Stimulated activated CD4-positive, alpha-beta T cell treated with anti-CD3 and anti-CD28 coated beads, Interleukin-4, amount 100 ng/mL, for 48 hours (primary cell): Measurements from ENCODE around the gene SMIM44.
"Not testable (repeated sequence)": the region's sequence is repeated elsewhere in the genome, so short reads cannot be mapped to it uniquely, and the experiment has no call there.

Source experiments
- DNase-seq, 2 donors: peaks; one replicate each; pipeline ENCODE4 v3.0.0-alpha.2; 2020; ENCODE audit warnings: low read depth in 2 of 2

SMIM44 gene

DNA sequence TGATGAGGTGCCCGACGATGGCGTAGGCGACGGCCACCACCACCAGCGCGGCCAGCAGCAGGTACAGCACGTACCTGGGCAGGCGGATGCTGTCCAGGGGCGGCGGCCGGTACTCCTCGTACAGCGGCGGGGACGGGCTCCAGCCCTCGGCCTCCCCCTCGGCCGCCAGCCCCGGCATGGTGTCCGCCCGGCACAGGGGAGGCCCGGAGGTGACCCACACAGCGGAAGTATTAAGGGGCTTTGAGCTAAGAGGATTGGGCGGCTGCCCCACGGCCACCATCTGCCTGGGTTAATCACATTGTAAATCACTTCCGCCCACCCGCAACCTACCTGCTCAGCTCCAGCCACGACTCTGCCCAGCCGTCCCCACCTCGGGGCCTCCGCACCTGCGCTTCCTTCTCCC lies at the start of gene SMIM44:
Gene SMIM44 (minus strand): TSS at position 216 of the 403 bp plus-strand sequence. CDS start 38 bp downstream, at position 178.
- no peak for DNase-seq

DNA sequence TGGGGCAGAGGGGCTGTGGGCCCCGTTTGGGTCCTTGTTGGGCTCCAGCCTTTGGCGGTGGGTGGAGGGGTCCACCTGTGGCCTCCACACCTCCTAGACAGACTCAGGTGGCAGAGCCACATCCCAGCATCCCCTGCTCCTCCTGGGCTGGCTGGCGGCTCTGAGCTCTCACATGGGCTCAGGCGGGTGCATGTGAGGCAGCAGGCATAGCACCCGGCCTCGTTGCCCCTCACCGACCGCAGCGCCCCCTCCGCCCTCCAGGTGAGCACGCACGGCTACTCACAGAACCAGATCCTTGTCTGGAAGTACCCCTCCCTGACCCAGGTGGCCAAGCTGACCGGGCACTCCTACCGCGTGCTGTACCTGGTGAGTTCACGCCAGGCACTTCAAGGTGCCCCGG lies 49.8 kb upstream of the SMIM44 start:
- no peak for DNase-seq

DNA sequence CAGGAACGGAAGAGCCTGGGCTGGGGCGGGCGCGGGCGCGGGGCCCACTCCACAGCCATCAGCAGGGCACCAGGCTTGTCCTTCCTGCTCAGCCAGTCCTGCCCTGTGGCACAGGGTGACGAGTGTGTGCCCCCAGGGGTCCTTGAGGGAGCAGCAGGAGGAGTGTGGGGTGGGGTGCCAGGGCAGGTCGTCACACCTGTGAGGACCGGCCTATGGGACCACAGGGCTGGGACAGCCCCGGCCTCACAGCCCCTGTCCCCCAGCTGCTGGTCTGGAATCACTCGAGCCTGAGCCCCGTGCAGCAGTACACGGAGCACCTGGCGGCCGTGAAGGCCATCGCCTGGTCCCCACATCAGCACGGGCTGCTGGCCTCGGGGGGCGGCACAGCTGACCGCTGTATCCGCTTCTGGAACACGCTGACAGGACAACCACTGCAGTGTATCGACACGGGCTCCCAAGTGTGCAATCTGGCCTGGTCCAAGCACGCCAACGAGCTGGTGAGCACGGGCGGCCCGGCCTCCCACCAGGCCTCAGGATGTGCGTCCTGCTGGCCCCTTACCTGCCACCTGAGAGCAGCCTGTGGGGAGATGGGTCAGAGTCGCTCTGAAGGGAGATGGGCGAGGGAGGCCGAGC lies 49.0 kb upstream of the SMIM44 start:
- no peak for DNase-seq

DNA sequence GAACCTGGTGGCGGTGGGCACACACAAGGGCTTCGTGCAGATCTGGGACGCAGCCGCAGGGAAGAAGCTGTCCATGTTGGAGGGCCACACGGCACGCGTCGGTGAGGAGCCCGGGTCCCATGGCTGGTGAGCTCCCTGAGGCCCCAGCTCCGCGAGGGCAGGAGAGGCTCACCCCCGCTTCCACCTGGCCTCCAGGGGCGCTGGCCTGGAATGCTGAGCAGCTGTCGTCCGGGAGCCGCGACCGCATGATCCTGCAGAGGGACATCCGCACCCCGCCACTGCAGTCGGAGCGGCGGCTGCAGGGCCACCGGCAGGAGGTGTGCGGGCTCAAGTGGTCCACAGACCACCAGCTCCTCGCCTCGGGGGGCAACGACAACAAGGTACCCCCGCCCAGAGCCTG lies 48.5 kb upstream of the SMIM44 start:
- DNase-seq = no peak

DNA sequence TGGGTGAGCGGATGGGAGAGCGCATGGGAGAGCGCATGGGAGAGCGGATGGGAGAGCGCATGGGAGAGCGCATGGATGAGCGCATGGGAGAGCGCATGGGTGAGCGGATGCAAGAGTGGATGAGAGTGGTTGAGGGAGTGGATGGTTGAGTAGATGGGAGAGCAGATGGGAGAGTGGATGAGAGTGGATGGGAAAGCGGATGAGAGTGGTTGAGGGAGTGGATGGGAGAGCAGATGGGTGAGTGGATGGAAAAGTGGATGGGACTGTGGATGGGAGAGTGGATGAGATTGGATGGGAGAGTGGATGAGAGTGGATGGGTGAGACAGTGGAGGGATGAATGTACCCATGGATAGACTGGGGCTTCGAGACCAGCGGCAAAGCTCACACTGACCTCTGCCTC lies 47.1 kb upstream of the SMIM44 start:
- DNase-seq = no peak

DNA sequence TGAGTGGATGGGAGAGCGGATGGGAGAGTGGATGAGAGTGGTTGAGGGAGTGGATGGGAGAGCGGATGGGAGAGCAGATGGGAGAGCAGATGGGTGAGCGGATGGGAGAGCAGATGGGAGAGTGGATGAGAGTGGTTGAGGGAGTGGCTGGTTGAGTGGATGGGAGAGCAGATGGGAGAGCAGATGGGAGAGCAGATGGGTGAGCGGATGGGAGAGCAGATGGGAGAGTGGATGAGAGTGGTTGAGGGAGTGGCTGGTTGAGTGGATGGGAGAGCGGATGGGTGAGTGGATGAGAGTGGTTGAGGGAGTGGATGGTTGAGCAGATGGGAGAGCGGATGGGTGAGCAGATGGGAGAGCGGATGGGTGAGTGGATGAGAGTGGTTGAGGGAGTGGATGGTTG lies 46.1 kb upstream of the SMIM44 start:
- DNase-seq = not testable (repeated sequence)

DNA sequence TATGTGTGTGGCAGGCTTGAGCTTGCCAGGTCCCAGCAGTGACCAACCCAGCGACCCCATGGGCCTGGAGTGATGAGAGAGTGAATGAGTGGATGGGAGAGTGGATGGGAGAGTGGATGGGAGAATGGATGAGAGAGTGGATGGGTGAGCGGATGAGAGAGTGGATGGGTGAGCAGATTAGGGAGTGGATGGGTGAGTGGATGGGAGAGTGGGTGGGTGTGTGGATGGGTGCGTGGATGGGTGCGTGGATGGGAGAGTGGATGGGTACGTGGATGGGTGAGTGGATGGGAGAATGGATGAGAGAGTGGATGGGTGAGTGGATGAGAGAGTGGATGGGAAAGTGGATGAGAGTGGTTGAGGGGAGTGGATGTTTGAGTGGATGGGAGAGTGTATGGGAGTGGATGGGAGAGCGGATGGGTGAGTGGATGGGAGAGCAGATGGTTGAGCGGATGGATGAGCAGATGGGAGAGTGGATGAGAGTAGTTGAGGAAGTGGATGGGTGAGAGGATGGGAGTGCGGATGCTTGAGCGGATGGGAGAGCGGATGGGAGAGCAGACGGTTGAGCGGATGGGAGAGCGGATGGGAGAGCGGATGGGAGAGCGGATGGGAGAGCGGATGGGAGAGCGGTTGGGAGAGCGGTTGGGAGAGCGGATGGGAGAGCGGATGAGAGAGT lies 45.4 kb upstream of the SMIM44 start:
- DNase-seq = no peak

DNA sequence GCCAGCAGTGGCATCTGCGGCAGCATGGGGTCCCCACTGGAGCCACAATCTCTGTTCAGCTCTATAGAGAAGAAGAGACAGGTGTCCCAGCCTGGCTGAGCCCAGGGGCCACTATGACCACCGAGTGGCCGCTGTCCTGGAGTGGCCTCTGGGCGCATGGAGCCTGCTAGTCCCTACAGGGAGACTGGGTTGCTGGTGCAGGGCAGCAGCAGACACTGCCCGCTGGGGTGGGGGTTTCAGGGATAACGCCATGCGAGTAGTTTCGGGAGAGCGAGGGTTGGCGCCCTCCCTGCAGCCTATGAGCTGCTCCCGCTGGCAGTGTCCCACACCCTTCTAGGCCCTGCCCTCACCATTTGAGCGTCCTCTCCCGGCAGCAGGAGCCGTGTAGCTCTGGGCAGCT lies 44.8 kb upstream of the SMIM44 start:
- no peak for DNase-seq

DNA sequence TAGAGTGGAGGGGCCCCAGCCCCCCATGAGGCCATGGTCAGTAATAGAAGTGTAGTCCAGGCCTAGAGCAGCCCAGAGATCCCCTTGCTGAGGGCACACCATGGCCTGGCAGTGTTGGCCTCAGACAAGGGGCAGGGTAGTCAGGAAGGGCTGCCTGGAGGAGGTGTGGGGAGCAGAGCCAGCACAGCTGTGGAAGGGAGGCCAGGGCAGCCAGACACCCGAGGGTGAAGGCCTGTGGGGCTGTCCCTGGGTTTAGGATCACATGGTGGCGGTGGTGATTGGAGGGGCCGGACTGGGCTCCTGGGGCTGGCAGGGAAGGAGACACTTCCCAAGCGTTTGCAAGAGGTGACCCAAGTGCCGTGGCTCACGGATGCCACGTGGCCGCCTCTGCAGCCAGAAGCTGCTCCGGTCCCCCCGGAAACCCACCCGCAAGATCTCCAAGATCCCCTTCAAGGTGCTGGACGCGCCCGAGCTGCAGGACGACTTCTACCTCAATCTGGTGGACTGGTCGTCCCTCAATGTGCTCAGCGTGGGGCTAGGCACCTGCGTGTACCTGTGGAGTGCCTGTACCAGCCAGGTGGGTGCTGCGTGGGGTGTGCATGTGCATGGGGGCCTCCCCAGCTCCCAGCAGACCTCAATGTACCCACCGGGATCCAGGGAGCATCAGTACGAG lies 44.1 kb upstream of the SMIM44 start:
- no peak for DNase-seq

DNA sequence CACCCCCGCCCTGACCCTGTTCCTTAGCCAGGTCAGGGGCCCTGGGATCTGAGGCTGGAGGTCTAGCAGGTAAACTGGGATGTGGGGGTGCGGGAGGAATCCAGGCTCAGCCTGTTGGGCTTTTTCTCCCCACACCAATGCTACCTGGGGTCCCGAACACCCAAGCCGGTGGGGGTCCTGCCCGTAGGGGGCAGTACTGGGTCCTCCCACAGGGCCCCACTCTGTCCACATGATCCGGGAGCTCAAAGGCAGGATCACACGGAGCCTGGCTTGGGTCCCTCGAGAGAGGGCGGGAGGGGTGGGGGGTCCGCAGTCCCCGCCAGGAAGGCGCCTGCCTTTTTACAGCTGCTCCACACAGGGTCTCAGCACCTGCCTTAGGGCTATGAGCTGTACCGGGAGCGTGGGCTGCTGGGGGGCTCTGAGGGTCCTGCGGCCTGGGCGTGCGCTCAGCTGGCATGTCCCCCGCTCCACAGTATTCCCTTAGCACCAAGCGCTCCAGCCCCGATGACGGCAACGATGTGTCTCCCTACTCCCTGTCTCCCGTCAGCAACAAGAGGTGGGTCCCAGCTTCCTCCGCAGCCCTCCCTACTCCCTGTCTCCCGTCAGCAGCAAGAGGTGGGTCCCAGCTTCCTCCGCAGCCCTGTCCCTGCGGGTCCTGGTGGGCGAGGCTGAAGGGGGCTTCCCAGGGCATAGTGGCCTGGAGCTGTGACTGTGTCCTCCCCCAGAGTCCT lies 43.4 kb upstream of the SMIM44 start:
- no peak for DNase-seq

DNA sequence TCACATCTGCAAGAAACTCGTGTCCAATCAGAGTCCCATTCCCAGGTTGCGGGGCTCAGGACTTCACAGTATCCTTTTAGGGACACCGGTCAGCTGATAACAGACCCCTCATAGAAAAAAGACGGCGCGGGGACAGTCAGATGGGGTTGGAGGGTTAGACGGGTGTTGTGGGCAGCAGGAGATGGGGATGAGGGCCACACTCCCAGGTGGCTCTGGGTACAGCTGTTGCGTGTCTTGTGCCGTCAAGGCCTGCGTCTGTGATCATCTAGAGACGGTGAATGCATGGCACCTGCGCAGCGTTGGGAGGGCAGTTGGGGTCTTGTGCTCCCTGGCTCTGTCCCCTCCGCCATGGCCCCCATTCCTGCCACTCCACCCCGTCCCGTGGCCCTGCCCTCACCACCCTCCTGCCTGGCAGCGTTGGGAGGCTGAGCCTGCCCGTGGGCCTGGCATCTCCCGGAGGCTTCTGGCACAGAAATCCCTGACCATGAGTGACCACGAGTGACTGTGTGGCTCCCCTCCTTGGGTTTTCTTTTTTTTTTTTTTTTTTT lies 41.7 kb upstream of the SMIM44 start:
- no peak for DNase-seq

DNA sequence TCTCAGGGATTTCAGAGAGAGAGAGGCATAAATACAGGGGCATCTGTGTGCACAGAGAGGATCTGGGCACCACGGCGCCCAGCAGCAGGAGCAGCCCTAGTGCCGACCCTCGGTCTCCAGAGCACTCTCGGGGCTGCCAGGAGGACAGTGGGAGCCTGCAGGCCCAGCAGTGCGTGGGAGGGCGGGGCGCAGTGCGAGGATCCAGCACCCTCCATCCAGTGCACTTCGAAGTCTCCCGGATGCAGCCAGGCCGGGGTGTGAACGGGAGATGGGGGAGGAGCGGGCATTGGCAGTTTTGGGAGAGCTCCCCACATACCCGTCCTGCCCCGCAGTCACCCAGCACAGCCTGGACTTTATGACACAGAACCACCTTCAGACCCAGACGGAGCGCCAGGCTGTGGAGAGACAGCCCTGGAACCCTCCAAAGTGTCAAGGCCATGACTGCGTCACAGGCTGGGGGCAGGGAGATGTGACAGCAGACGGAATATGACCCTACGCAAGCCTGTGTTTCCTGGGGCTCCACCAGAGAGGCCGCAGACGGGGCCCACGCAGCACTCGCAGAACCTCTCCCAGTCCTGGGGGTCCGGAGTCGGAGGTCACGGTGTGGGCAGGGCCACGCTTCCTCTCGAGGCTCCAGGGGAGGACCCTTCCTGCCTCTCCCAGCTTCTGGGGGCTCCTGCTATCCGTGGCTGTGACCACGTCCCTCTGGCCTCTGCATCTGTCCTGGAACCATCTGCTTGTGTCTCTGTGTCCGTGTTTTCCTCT lies 41.0 kb upstream of the SMIM44 start:
- DNase-seq = no peak

DNA sequence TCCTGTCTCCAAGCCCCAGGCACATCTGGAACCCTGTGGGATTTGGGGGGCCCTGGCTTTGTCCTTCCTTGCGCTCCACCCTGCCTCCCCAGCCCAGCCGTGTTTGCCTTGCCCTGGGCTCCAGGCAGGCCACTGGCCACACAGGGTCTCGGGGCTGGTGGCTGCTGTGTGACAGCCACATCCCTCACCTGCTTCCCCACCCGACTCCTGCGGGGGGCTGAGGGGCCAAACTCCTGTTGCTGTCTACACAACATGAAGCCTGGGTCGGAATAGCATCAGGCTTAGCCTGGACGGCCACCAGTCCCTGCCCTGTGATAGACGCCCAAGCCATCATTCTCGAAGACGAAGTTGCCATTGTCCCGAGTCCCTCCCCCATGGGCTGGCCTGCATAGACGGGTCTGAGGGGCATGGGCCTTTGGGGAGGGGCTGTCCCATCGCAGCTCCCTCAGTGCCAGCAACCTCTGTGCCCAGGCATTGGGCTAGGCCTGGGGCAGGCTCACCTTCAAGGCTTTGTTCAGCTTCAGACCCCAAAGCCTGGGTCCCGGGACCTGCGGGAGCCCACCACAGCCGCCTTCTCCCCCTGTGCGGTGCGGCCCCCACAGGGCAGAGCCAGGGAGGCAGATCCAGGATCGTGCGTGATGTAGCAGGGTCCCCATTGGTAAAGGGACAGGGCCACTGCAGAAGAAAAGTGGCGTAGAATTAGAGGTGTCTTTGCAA lies 40.3 kb upstream of the SMIM44 start:
- DNase-seq = no peak

DNA sequence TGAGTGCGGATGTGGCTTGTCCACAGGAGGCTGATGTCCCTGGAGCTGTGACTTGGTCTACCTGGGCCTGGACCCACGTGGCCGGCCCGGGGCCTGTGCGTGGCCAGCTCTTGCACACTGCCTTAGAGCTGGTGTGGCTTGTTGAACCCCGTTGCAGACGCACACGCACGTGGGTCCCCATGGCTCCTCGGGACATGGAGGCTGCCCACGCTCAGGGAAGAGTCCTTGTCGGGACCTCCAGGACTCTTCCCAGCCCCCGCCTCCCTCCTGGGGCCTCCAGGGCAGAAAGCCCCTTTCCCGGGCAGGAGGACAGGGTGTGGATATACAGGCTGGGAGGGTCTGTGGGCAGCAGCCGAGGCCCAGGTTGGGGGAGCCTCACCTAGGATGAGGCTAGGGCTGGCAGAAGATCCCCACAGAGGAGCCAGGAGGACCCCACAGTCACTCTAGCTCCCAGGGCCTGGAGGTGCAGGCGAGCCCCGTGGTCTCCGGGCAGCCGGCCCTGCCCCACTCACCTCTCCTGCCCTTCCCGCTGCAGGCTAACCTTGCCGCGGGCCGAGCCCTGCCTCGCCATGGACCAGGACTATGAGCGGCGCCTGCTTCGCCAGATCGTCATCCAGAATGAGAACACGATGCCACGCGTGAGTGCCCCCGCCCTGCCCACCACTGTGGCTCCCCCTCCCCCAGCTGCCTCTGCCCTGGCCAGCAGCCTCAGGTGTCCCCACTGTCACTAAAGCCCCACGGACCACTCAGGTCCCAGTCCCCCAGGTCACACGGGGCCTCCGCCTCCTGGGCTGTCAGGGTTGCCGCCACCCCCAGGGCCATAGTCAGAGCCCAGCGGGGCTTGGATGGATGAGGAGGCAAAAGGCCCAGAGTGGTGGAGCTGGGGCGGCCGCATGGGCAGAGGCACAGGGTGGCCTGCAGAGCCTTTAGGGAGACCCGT lies 39.5 kb upstream of the SMIM44 start:
- no peak for DNase-seq

DNA sequence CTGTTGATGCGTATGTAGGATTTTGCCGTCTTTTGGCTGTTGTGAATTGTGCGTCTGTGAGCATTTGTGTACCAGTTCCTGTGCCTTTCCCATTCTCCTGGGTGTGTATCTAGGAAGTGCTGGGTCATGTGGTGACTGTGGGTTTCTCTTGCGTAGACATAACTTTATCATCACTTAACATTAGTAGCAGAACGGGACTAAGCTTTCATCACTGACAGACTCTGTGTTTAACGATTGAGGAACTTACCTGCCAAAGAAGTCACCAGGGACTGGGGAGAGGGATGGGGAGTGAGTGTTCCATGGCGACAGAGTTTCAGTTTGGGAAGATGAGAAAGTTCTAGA lies 37.8 kb upstream of the SMIM44 start:
- DNase-seq = no peak

DNA sequence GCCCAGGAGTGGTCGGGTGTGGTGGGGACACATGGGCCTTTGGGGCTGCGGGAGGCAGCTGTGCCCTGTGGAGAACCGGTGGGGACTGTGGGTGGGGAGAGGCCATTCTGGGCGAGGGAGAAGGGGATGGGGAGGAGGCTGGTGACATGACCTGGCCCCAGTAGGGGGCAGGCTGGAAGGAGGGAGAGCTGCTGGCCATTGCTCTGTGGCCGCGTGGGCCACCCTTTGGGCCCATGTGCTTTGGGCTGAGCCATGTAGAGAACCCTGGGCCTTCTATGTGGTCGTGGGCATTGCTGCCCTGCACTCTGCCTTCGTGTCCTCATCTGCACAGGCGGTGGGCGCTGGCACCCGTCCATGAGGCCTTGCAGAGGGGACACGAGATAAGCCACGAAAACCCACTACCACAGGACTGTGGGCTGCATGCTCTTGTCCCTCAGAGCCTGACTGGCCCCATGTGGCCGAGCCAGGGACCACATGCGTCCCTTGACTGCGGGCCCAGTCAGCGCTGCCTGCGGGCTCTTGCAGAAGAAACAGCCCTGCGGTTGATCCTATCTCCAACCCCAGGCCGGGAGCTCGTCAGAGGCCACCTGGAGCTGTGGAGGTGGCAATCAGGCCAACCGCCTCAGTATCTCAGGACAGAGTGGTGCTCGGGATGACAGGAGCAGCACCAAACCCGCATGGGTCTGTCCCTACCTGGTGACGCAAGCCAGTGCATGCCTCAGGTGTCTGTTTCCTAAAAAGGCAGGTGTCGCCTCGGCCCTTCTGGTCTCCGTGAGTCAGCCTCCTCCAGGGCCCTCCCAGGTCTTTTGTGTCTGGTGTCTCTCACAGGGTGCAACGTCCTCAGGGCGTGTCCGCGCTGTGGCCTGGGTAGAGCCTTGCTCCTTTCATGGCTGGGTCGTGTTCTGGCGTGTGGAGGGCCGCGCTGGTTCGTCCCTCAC lies 37.2 kb upstream of the SMIM44 start:
- DNase-seq = no peak

DNA sequence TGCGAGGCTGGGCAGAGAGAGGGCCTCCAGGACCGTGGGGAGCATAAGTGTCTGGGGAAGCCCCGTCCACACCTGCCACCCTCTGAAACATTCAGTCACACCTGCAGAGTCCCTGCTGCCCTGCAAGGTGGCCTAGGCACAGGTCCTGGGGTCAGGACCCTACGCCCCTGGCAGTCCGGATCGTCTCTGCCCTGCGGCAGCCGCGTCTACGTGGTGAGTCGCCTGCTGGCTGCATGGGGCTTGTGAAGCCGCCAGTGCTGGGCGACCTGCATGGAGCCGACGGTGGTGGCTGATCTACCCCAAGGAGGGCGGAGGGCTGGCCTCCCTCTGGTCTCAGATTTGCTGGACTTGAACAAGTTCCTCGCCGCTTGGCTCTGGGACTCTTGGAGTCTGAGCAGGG lies 35.9 kb upstream of the SMIM44 start:
- DNase-seq = no peak

DNA sequence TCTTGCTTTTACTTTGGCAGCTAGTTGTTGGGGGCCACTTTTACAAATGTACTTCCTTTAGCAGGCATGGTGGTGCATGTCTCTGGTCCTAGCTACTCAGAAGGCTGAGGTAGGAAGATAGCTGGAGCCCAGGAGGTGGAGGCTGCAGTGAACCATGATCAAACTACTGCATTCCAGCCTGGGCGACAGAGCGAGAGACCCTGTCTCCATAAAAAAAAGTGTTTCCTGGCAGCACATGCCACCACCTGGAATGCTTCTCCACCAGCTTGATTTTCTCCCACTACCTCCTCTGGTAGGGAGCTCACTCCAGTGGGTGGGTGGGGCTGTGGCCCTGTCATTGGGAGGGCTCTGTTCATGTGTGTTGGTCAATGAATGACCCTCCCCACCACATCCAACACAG lies 35.4 kb upstream of the SMIM44 start:
- DNase-seq = no peak

DNA sequence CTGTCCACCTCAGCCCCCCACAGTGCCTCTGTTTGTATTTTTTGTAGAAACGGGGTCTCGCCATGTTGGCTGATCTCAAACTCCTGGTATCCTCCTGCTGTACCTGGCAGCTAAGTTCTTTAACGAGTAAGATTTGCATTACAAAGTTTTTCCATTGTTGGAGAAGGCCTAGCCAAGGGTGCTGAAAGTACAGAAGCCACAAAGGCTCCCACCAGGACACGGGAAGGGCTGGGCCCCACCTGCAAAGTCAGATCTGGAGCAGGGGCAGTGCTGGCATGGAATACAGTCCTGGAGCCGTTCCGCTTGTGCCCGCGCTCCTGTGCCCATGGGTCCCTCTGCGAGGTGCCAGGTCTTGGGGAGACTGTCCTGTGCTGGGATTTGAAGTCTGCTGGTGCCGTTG lies 35.0 kb upstream of the SMIM44 start:
- no peak for DNase-seq
